ENCODE results near the gene ENTREP1. TPM values are rescaled to one million over a fixed set of nuclear protein-coding genes. Genes with fewer than 3 reads are reported as not detected.
A peak's percentile ranks its signal among the peaks of the same experiment; 100 is the strongest.

ENTREP1 gene
- polyA plus RNA-seq, 1 of the 3 experiments (the other 2 are of a cell fraction) = not detected

- ChIA-PET CTCF (interaction anchor here (1.0 kb wide), 1 partner anchor 14 kb away, joined by 3 read pairs; no protein-coding TSS in a partner anchor), POLR2A (no interaction called here)
- Histone ChIP-seq H3K9ac (no peak overlapping the region), H3K36me3 (replicated peaks in 1 of 2; ENCODE audit: control insufficient read depth in 1 of 2, insufficient read depth in 2 of 2, low read length in 1 of 2) (no peaks in the 10 kb centered on the region), H3K27me3 (ENCODE audit: insufficient read depth) (peaks cover 3% of the 10 kb centered on the region; the same call in 1 of the 2 replicates), H3K9me2 (no peaks in the 10 kb centered on the region), H3K4me2 (peak overlapping the region; percentile 45), H3K9me3 (no peaks in the 10 kb centered on the region), H3K4me1 (ENCODE audit: control insufficient read depth in 1 of 2, insufficient read depth in 2 of 2, low read depth in 1 of 2, low read length in 1 of 2) (peaks cover 0 to 23% of the 10 kb centered on the region in 2 experiments; a peak in 3 of 4 replicates), H2AFZ (ENCODE audit: low read depth) (peak overlapping the region; percentile 60), H3K27ac (ENCODE audit: low read depth in 2 of 2, low read length in 1 of 2) (no peak overlapping the region), H3K4me3 (ENCODE audit: low read depth in 2 of 2, low read length in 1 of 2) (no peak overlapping the region), H4K20me1 (ENCODE audit: insufficient read depth) (no peaks in the 10 kb centered on the region), H3F3A (replicated peaks; ENCODE audit: insufficient read depth) (peaks cover 8% of the 10 kb centered on the region), H3K79me2 (ENCODE audit: insufficient read depth) (no peaks in the 10 kb centered on the region)
- TF ChIP-seq REST (IDR thresholded peaks at IDR 0.05; ENCODE audit: low read depth, low read length) (no peak), FOXJ3 (CRISPR knock-in tag; IDR thresholded peaks at IDR 0.05) (no peak), RFX5 (IDR thresholded peaks at IDR 0.05; ENCODE audit: low read length) (no peak), TAF1 (IDR thresholded peaks at IDR 0.05; ENCODE audit: borderline replicate concordance, low read depth, low read length) (no peak), ELF1 (IDR thresholded peaks at IDR 0.05) (no peak), RXRA (IDR thresholded peaks at IDR 0.05; ENCODE audit: borderline replicate concordance, low read depth) (no peak), PBX3 (IDR thresholded peaks at IDR 0.05) (no peak), RAD21 (IDR thresholded peaks at IDR 0.05; ENCODE audit: low read length) (no peak), JUND (IDR thresholded peaks at IDR 0.05) (peak; percentile 76), TCF12 (IDR thresholded peaks at IDR 0.05) (peak; percentile 10; the same call in 1 of the 2 replicates), FOSL2 (IDR thresholded peaks at IDR 0.05; ENCODE audit: borderline replicate concordance, low read depth) (peak; percentile 62; the same call in 1 of the 2 replicates), NRF1 (IDR thresholded peaks at IDR 0.05; ENCODE audit: low read depth, low read length) (no peak), CTCF (IDR thresholded peaks at IDR 0.05) (no peak), SIN3A (IDR thresholded peaks at IDR 0.05; ENCODE audit: borderline replicate concordance, low read depth, low read length) (no peak), CHD2 (IDR thresholded peaks at IDR 0.05; ENCODE audit: low read length, partially characterized antibody) (no peak), TEAD4 (IDR thresholded peaks at IDR 0.05; ENCODE audit: borderline replicate concordance, insufficient read depth) (0 out of 2 replicates have a peak, but pooled peaks have one; percentile 21), GABPA (IDR thresholded peaks at IDR 0.05; ENCODE audit: low read depth) (no peak)
- DNase-seq = no peak
- WGBS (ENCODE audit: low lambda C conversion rate) = 0% methylated on average over 3 of the region's 3 CpGs
Measured at GRCh38 chr9:69376651-69377050, 51.6 kb downstream of the ENTREP1 start.
